C4-2B (cell line): ENCODE measurements around the gene CHMP5.

Experiments used
- H3K27ac ChIP-seq: fragments of 450-650 bp; 2 replicates; pipeline ENCODE4 v1.5.1; 2017
- ZFX ChIP-seq: fragments of 450-650 bp; IDR thresholded peaks from 2 replicates; pipeline ENCODE4 v1.6.1; 2017
- TF ChIP-seq, protein P1 (sequence below): fragments of 450-650 bp; conservative IDR thresholded peaks from 2 replicates; pipeline ENCODE4 v1.5.1; 2017; ENCODE audit warnings: mild to moderate bottlenecking

The CHMP5 gene

GRCh38 chr9:33246269-33246860 is 18.5 kb upstream of the CHMP5 start:
- TF ChIP-seq, protein P1, sequence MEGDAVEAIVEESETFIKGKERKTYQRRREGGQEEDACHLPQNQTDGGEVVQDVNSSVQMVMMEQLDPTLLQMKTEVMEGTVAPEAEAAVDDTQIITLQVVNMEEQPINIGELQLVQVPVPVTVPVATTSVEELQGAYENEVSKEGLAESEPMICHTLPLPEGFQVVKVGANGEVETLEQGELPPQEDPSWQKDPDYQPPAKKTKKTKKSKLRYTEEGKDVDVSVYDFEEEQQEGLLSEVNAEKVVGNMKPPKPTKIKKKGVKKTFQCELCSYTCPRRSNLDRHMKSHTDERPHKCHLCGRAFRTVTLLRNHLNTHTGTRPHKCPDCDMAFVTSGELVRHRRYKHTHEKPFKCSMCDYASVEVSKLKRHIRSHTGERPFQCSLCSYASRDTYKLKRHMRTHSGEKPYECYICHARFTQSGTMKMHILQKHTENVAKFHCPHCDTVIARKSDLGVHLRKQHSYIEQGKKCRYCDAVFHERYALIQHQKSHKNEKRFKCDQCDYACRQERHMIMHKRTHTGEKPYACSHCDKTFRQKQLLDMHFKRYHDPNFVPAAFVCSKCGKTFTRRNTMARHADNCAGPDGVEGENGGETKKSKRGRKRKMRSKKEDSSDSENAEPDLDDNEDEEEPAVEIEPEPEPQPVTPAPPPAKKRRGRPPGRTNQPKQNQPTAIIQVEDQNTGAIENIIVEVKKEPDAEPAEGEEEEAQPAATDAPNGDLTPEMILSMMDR: no peak
- TF ChIP-seq ZFX: no peak
- no peak overlapping the region for H3K27ac ChIP-seq

DNA sequence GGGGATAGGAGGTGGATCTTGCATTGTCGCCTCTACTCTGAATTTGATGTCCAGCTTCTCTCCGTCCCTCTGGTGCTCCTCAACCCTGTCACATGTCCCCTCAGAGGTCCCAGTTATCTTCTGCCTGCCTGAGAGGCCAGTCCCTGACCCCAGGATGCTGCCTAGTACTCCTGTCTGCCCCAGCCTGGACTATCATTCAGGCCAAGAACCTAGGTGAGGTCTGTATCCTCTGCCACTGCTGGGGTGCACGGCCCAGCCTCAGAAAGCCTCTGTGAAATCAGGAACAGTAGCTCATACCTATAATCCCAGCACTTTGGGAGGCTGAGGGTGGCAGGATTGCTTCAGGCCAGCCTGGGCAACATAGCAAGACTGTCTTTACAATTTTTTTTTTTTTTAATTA is 16.2 kb upstream of the CHMP5 start:
- H3K27ac ChIP-seq: no peak overlapping the region

DNA sequence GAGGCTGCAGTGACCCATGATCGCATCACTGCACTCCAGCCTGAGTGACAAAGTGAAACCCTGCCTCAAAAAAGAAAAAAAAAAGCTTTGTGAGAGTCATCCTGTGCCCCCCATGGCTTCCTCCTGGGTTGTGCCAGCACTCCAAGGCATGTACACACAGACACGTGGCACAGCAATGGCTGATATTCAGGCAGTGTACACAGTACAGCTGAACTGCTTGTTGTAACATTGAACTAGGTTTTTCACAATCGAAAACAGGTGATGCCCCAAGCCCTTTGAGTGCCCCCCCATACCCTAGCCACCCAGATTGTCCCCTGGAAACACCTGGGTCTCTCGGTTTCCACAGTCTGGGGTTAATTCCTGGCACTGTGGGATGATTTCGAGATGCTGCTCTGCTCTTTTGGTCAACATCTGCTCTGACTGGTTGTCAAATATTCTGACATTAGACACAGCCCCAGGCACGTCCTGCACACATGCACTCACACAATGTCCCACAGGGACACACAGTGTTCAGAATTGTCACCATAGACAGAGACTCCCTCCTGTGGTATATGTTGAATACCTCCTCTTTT is 15.7 kb upstream of the CHMP5 start:
- no peak overlapping the region for H3K27ac ChIP-seq
- TF ChIP-seq, protein P1: no peak
- TF ChIP-seq ZFX: no peak

More for the DNA sequence above, 16.2 kb upstream of the CHMP5 start:
- TF ChIP-seq, protein P1: no peak
- TF ChIP-seq ZFX: no peak

GRCh38 chr9:33249983-33250382 is 14.9 kb upstream of the CHMP5 start:
- no peak overlapping the region for H3K27ac ChIP-seq

GRCh38 chr9:33250458-33250995 is 14.3 kb upstream of the CHMP5 start:
- no peak overlapping the region for H3K27ac ChIP-seq
- no peak for TF ChIP-seq ZFX
- TF ChIP-seq, protein P1: no peak

More at GRCh38 chr9:33249983-33250382, 14.9 kb upstream of the CHMP5 start:
- TF ChIP-seq, protein P1: no peak
- TF ChIP-seq ZFX: no peak

DNA sequence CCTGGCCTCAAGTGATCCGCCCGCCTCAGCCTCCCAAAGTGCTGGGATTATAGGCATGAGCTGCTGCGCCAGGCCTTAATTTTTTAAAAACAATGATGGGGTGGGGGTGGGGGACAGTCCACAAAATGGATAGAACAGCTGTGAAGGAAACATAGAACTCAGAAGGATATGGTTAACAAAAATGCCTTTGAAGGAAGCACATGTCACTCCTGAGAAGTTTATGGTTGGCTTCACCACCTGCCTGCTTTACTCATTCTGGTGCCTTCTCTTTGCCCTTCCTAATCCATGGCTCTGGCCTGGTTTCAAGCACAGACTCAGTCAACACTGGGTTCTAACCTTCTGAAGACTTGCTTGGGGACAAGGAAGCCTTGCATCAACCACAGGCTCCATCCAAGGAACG is 10.6 kb upstream of the CHMP5 start:
- H3K27ac ChIP-seq: no peak overlapping the region
- TF ChIP-seq, protein P1: no peak
- no peak for TF ChIP-seq ZFX

DNA sequence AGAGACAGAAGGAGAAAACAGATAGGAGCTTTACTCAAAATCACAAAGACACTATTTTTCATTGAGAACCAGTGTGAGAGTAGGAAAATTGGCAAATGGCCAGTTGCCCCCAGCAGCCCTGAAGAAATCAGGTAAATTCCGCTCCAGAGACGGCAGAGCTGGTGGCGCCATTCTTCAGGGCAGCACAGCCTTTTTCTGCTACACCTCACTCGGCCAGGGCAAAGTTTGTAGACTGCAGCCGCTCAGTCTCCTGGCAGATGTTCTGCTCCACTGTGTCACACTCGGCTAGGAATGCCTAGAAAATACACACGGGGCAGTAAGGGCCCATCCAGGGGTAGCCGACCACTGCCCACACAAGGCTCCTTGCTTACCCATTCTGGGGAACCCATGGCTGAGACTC is 9.8 kb upstream of the CHMP5 start:
- H3K27ac ChIP-seq: no peak overlapping the region
- no peak for TF ChIP-seq ZFX
- TF ChIP-seq, protein P1: no peak
